Measurements from ENCODE around the gene FNDC10. TPM values are rescaled to one million over a fixed set of nuclear protein-coding genes. Genes with fewer than 3 reads are reported as not detected.

FNDC10 gene
- total and polyA plus RNA-seq, 9 of the 15 experiments (the other 6 are each of a cell fraction or from before 2014, with no cell fraction given) = 0.08 to 6.3 (median 1.6) TPM

DNA sequence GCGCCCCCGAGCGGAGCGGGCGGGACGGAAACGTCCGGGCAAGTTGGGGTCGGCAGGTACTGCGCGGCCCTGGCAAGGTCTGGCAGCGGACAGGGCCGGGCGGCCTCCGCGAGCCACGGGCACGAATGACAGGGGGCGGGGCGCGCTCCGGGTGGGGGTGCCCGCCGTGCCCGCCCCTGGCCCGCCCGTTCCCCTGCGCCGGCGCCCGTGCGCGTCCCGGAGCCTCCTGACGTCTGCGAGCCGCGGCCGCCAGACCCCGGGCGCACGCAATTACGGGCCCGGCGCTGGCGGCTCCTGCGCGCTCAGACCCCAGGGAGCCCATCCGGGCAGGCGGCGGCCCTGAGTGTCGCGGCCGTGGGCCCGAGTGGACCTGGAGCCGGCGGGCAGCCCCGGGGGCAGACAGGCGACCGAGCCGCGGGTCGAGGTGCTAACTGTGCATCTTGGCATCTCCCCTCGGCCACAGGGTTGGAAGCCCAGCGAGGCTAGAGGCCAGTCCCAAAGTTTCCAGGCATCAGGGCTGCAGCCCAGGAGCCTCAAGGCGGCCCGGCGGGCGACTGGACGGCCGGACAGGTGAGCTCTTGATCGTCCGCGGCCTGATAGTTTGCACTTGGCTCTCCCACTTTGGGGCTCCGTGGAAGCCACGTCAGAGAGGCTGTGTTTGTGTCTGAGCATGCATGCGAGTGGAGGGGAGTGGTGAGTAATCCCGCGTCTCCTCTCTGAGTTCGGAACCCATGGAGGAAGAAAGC is 16.3 kb upstream of the FNDC10 start:
- in situ Hi-C loops (cut with MboI) (no loop called here), intact Hi-C loops (cut with micrococcal nuclease) (no loop called here)
- peaks cover 24% of the 10 kb centered on the region; the same call in 1 of the 2 replicates for H4K20me1 ChIP-seq (replicated peaks; ENCODE audit: control insufficient read depth, insufficient read depth, low read length)
- H2AFZ ChIP-seq (ENCODE audit: low read depth, low read length) = peak overlapping the region; percentile 97
- H3K9ac ChIP-seq (ENCODE audit: insufficient read depth in 1 of 2, low read depth in 2 of 2, low read length in 2 of 2) = peak overlapping the region; percentile 99 to 100; a peak in 3 of 4 replicates
- no peaks in the 10 kb centered on the region for H3K9me1 ChIP-seq (ENCODE audit: control insufficient read depth, insufficient read depth, low read length)
- ATAC-seq (peak; percentile 6), FAIRE-seq (no peak), DNase-seq (ENCODE audit: extremely low read depth in 1 of 4, low spot score in 3 of 4) (peak; percentile 23 to 88 (median 76))
- H3K27ac ChIP-seq (ENCODE audit: extremely low read depth, low read depth, low read length) = peak overlapping the region; percentile 99
- no TSS peak for BruUV-seq (replicated peaks)
- 8% methylated on average over 55 of the region's 80 CpGs for WGBS (ENCODE audit: insufficient coverage, low coverage, missing lambda C conversion rate)
- no peaks in the 10 kb centered on the region for H3K9me3 ChIP-seq (replicated peaks; ENCODE audit: control insufficient read depth, insufficient read depth, low read depth, low read length)
- peaks cover 31% of the 10 kb centered on the region for H3K79me2 ChIP-seq (ENCODE audit: control insufficient read depth, insufficient read depth, low read length)
- ChIA-PET CTCF (ENCODE audit: low intra/inter-chr PET ratio) (no interaction called here), POLR2A (interaction anchor here (0.8 to 3.9 kb wide), 4 partner anchors 9 to 41 kb away, joined by 3 to 61 read pairs (median 8); partner anchors contain the start of gene FNDC10)
- H3K4me2 ChIP-seq (ENCODE audit: insufficient read depth, low read length) = peak overlapping the region; percentile 94
- H3K4me1 ChIP-seq (replicated peaks in 1 of 2; ENCODE audit: control insufficient read depth in 2 of 2, insufficient read depth in 2 of 2, low read length in 2 of 2) = peaks cover 13 to 78% of the 10 kb centered on the region in 2 experiments; a peak in 4 of 5 replicates
- peak overlapping the region; percentile 87 for H3K4me3 ChIP-seq
- H3K27me3 ChIP-seq (ENCODE audit: control insufficient read depth in 2 of 2, insufficient read depth in 2 of 2, low read length in 2 of 2) = no peaks in the 10 kb centered on the region
- H3K36me3 ChIP-seq (ENCODE audit: control insufficient read depth, insufficient read depth, low read length) = peaks cover 9% of the 10 kb centered on the region; the same call in 2 of the 3 replicates
- no peak; the same call in 1 of the 2 replicates for TF ChIP-seq NR2C2 (CRISPR knock-in tag; IDR thresholded peaks at IDR 0.05)
- peak; percentile 84 for TF ChIP-seq NR2C2 (tag; IDR thresholded peaks at IDR 0.05)
- TF ChIP-seq BCL6 (CRISPR knock-in tag; IDR thresholded peaks at IDR 0.05) = no peak
- TF ChIP-seq, protein P1, sequence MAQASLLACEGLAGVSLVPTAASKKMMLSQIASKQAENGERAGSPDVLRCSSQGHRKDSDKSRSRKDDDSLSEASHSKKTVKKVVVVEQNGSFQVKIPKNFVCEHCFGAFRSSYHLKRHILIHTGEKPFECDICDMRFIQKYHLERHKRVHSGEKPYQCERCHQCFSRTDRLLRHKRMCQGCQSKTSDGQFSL (CRISPR knock-in tag; IDR thresholded peaks at IDR 0.05) = peak; percentile 80
- TF ChIP-seq, protein P1 (tag; IDR thresholded peaks at IDR 0.05) = no peak
- TF ChIP-seq IRF1 (CRISPR knock-in tag; IDR thresholded peaks at IDR 0.05; ENCODE audit: borderline replicate concordance) = no peak
- no peak for TF ChIP-seq EGR1 (conservative IDR thresholded peaks at IDR 0.05)
- TF ChIP-seq RB1 (IDR thresholded peaks at IDR 0.05; ENCODE audit: low read depth) = 0 out of 2 replicates have a peak, but pooled peaks have one; percentile 3
- TF ChIP-seq RBM25 (IDR thresholded peaks at IDR 0.05; ENCODE audit: low read depth, low read length, severe bottlenecking) = no peak
- TF ChIP-seq ARHGAP35 (IDR thresholded peaks at IDR 0.05; ENCODE audit: partially characterized antibody) = no peak
- TF ChIP-seq BRCA1 (IDR thresholded peaks at IDR 0.05) = no peak
- TF ChIP-seq BRCA1 (CRISPR knock-in tag; IDR thresholded peaks at IDR 0.05) = no peak
- no peak for TF ChIP-seq PRDM10 (IDR thresholded peaks at IDR 0.05; ENCODE audit: partially characterized antibody)
- no peak for TF ChIP-seq ELF1 (tag; IDR thresholded peaks at IDR 0.05)
- TF ChIP-seq ZNF695 (CRISPR knock-in tag; IDR thresholded peaks at IDR 0.05) = no peak
- TF ChIP-seq CBFA2T3 (IDR thresholded peaks at IDR 0.05) = no peak
- no peak for TF ChIP-seq LARP7 (IDR thresholded peaks at IDR 0.05)
- no peak for TF ChIP-seq ZNF766 (CRISPR knock-in tag; conservative IDR thresholded peaks at IDR 0.05)
- no peak for TF ChIP-seq ASH1L (IDR thresholded peaks at IDR 0.05; ENCODE audit: borderline replicate concordance, low read depth, partially characterized antibody)

Measured in K562 (cell line).